ENCODE measurements around the gene METTL17. TPM values are rescaled to one million over a fixed set of nuclear protein-coding genes. Genes with fewer than 3 reads are reported as not detected.

Gene METTL17
- total and polyA plus RNA-seq, 2 of the 8 experiments (the other 6 are each of a cell fraction or from before 2014, with no cell fraction given), result 73.8 to 138 TPM

DNA sequence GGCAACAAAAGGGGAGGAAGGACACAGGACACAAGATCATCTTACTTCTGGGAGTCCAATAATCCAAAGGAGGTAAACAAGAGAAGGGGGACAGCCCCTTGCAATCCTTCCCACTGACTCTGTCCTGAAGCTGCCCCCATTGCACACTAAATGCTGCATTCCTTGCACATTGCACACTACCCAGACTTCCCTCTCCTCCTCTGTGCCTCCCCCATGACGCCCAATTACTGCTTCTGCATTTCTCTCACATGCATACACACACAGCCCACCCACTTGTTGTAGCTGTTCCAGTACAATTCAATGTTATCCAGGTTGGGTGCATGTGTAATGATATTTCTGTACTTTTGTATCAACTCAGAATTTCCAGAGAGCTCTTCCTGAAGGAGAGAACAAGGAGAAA, 29.6 kb downstream of the METTL17 start:
- Histone ChIP-seq H2BK20ac (ENCODE audit: low read length) (no peak overlapping the region), H3K9ac (replicated peaks in 1 of 4; ENCODE audit: extremely low read depth in 1 of 4, low read depth in 3 of 4, low read length in 3 of 4) (no peak overlapping the region), H3K23ac (ENCODE audit: insufficient read length) (no peak overlapping the region), H2BK12ac (ENCODE audit: low read depth, low read length) (no peak overlapping the region), H3K56ac (replicated peaks; ENCODE audit: insufficient read length, low read depth, low read length) (no peak overlapping the region), H3K18ac (ENCODE audit: extremely low read depth, low read length) (no peak overlapping the region), H3K23me2 (ENCODE audit: low read depth, low read length) (peaks cover 6% of the 10 kb centered on the region; the same call in 1 of the 2 replicates), H3K4me1 (replicated peaks in 1 of 4; ENCODE audit: control insufficient read depth in 3 of 4, insufficient read depth in 4 of 4, low read length in 3 of 4) (peaks cover 6 to 16% (median 10%) of the 10 kb centered on the region in 4 experiments), H3K14ac (ENCODE audit: insufficient read length) (no peak overlapping the region), H4K91ac (replicated peaks; ENCODE audit: insufficient read length, low read length) (no peak overlapping the region), H4K20me1 (replicated peaks in 1 of 2; ENCODE audit: control insufficient read depth in 1 of 2, insufficient read depth in 2 of 2, low read length in 2 of 2) (no peaks in the 10 kb centered on the region), H3K4ac (replicated peaks; ENCODE audit: insufficient read length, low read depth, low read length) (no peak overlapping the region), H3K79me2 (ENCODE audit: control insufficient read depth in 1 of 2, insufficient read depth in 2 of 2, low read length in 2 of 2) (no peaks in the 10 kb centered on the region), H2AK5ac (ENCODE audit: low read depth, low read length) (no peak overlapping the region), H2BK5ac (ENCODE audit: low read depth, low read length) (no peak overlapping the region), H2AFZ (ENCODE audit: low read length) (no peak overlapping the region), H4K5ac (ENCODE audit: insufficient read length, low read depth, low read length) (no peak overlapping the region), H4K8ac (ENCODE audit: extremely low read depth, insufficient read depth, low read length) (no peak overlapping the region), H2BK120ac (replicated peaks; ENCODE audit: low read depth, low read length) (no peak overlapping the region), H3K27me3 (replicated peaks in 1 of 4; ENCODE audit: control insufficient read depth in 3 of 4, extremely low read depth in 1 of 4, insufficient read depth in 3 of 4, low read length in 3 of 4) (peaks cover 2 to 17% (median 17%) of the 10 kb centered on the region in 4 experiments; a peak in 6 of 7 replicates), H3K4me3 (ENCODE audit: extremely low read depth in 1 of 4, insufficient read depth in 2 of 4, low read depth in 3 of 4, low read length in 4 of 4) (no peak overlapping the region), H3K27ac (ENCODE audit: low read depth, low read length) (no peak overlapping the region), H3K36me3 (ENCODE audit: control insufficient read depth in 2 of 4, insufficient read depth in 4 of 4, low read length in 3 of 4) (peaks cover 0 to 5% (median under 1%) of the 10 kb centered on the region in 4 experiments; a peak in 3 of 8 replicates), H3K79me1 (ENCODE audit: low read depth, low read length) (no peaks in the 10 kb centered on the region), H2BK15ac (ENCODE audit: low read length) (no peak overlapping the region), H3K4me2 (ENCODE audit: insufficient read depth in 1 of 2, low read depth in 2 of 2, low read length in 2 of 2) (no peak overlapping the region), H3K9me3 (ENCODE audit: insufficient read depth in 2 of 2, low read depth in 1 of 2, low read length in 1 of 2) (no peaks in the 10 kb centered on the region)
- ChIA-PET POLR2A (ENCODE audit: partially characterized antibody) (interaction anchor here (0.8 to 1.5 kb wide), 5 partner anchors 15 to 69 kb away, joined by 3 to 5 read pairs (median 3); no protein-coding TSS in a partner anchor), CTCF (ENCODE audit: partially characterized antibody) (interaction anchor here (0.6 to 16.1 kb wide), 11 partner anchors 13 to 200 kb away, joined by 3 to 371 read pairs (median 6); partner anchors contain the start of genes ARHGEF40 and RNASE7)
- 80% methylated on average over 1 of the region's 1 CpG; no CpG with 5 or more reads in 1 of the 2 experiments for WGBS, 2 experiments (ENCODE audit: extremely low coverage in 1 of 2, insufficient coverage in 1 of 2, insufficient read length in 1 of 2, insufficient replicate concordance in 2 of 2, low coverage in 1 of 2, low lambda C conversion rate in 2 of 2, missing lambda C conversion rate in 1 of 2)
- FAIRE-seq (no peak), DNase-seq (ENCODE audit: low read depth in 1 of 2, low spot score in 2 of 2) (no peak)
- TF ChIP-seq FOSL1 (IDR thresholded peaks at IDR 0.05; ENCODE audit: insufficient read depth, low read depth, low read length) (no peak), NANOG (IDR thresholded peaks at IDR 0.05; ENCODE audit: insufficient read depth, low read depth, low read length, poor library complexity, severe bottlenecking) (no peak), EZH2 (IDR thresholded peaks at IDR 0.05; ENCODE audit: low read depth, low read length, severe bottlenecking) (no peak), TEAD4 (IDR thresholded peaks at IDR 0.05; ENCODE audit: low read depth, low read length) (no peak), POU5F1 (IDR thresholded peaks at IDR 0.05; ENCODE audit: low read depth, low read length) (no peak)
- TF ChIP-seq, protein P1, sequence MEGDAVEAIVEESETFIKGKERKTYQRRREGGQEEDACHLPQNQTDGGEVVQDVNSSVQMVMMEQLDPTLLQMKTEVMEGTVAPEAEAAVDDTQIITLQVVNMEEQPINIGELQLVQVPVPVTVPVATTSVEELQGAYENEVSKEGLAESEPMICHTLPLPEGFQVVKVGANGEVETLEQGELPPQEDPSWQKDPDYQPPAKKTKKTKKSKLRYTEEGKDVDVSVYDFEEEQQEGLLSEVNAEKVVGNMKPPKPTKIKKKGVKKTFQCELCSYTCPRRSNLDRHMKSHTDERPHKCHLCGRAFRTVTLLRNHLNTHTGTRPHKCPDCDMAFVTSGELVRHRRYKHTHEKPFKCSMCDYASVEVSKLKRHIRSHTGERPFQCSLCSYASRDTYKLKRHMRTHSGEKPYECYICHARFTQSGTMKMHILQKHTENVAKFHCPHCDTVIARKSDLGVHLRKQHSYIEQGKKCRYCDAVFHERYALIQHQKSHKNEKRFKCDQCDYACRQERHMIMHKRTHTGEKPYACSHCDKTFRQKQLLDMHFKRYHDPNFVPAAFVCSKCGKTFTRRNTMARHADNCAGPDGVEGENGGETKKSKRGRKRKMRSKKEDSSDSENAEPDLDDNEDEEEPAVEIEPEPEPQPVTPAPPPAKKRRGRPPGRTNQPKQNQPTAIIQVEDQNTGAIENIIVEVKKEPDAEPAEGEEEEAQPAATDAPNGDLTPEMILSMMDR (IDR thresholded peaks at IDR 0.05; ENCODE audit: control extremely low read depth in 1 of 3, insufficient read depth in 1 of 3, low read depth in 1 of 3, low read length in 3 of 3), result no peak
